Mesodermal cell (in vitro differentiated cells): ENCODE results near the gene AASS.

ENCODE experiments used
- H3K27ac ChIP-seq: 2 replicates; pipeline ENCODE4 v1.7.0; 2013; ENCODE audit warnings: mild to moderate bottlenecking, low read depth, low read length, moderate library complexity; ENCODE audit not compliant: severe bottlenecking
- H3K36me3 ChIP-seq: 2 replicates; pipeline ENCODE4 v1.7.1; 2013; ENCODE audit warnings: mild to moderate bottlenecking, low read length, moderate library complexity; ENCODE audit not compliant: control insufficient read depth, insufficient read depth
- H3K4me1 ChIP-seq: one replicate; pipeline ENCODE4 v1.7.1; 2013; ENCODE audit warnings: mild to moderate bottlenecking, low read length; ENCODE audit not compliant: insufficient read depth, control insufficient read depth, poor library complexity, severe bottlenecking
- H3K4me3 ChIP-seq: 2 replicates; pipeline ENCODE4 v1.7.0; 2013; ENCODE audit warnings: low read length, control low read depth, mild to moderate bottlenecking; ENCODE audit not compliant: insufficient read depth, poor library complexity, severe bottlenecking; ENCODE audit errors: extremely low read depth
- H3K9me3 ChIP-seq: 2 replicates; pipeline ENCODE4 v1.7.1; 2013; ENCODE audit warnings: mild to moderate bottlenecking, low read length, moderate library complexity; ENCODE audit not compliant: control insufficient read depth
- WGBS, 2 experiments: methylation state at CpG; one replicate each; pipeline ENCODE4 v1.1.5; 2013; ENCODE audit warnings: missing lambda C conversion rate in 2 of 2; ENCODE audit not compliant: insufficient coverage in 2 of 2; 5-methylcytosine and 5-hydroxymethylcytosine counted together

Gene AASS

DNA sequence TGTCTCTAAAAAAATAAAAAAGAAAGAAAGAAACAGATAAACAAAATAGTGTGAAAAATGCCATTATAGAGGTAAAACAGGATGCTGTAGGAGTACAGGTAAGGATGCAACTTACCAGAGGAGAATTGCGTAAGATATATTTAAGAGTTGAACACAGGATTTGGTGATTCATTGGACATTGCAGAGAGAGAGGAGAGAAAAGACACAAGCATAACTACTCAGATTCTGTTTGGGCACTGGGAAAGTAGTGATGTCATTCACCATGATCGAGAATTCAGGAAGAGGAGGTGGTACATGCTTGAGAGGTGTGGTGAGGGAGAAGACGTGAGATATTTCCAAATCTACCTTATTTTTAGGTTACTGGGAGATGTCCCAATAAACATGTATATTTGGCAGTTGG is 97.6 kb downstream of the AASS start:
- Histone ChIP-seq H3K4me1 (no peaks in the 10 kb centered on the region), H3K36me3 (no peaks in the 10 kb centered on the region), H3K4me3 (no peak overlapping the region), H3K27ac (no peak overlapping the region), H3K9me3 (no peaks in the 10 kb centered on the region)
- WGBS, 2 experiments, result 90 to 100% methylated on average over 3 of the region's 3 CpGs

DNA sequence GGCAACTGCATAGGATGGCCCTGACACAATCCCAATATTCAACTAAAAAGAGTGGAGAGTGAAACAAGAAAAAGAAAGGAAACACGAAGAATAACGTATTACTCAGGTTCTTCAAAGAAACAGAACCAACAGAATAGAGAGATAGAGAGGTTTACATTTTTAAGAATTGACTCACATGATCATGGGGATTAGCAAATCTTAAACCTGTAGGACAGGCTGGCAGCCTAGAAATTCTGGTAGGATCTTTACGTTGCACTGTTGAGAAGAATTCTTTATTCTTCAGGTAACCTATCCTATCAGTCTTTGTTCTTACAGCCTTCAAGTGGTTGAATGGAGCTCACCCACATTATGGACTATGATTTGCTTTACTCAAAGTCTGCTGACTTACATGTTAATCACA is 103.9 kb downstream of the AASS start:
- WGBS, 2 experiments, result no CpG with 5 or more reads among the region's 3 CpGs
- H3K4me3 ChIP-seq, result no peak overlapping the region
- no peaks in the 10 kb centered on the region for H3K9me3 ChIP-seq
- no peak overlapping the region for H3K27ac ChIP-seq
- H3K4me1 ChIP-seq, result no peaks in the 10 kb centered on the region
- no peaks in the 10 kb centered on the region for H3K36me3 ChIP-seq

GRCh38 chr7:122038904-122039303 is 105.1 kb downstream of the AASS start:
- Histone ChIP-seq H3K4me1 (no peaks in the 10 kb centered on the region), H3K36me3 (no peaks in the 10 kb centered on the region), H3K4me3 (no peak overlapping the region), H3K27ac (no peak overlapping the region), H3K9me3 (no peaks in the 10 kb centered on the region)
- WGBS, 2 experiments, result 94 to 100% methylated on average over 2 of the region's 3 CpGs

DNA sequence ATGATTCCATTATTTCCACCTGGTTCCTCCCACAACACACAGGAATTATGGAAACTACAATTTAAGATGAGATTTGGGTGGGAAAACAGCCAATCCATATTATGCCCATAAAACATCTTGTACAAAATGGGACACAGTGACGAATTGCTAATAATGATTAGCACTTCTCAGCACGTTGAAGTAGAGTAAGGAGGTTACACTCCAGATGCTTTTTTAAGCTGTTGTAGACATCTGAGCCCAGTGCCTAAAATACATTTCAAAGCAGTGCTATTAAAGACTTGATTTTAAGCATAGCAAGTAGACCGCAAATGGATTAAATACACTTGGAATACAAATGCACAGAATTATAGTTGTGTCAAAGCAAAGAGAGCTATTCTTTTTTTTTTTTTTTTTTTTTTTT is 105.9 kb downstream of the AASS start:
- WGBS, 2 experiments, result no CpG with 5 or more reads among the region's 3 CpGs

GRCh38 chr7:122035876-122036275 is 108.2 kb downstream of the AASS start:
- no peaks in the 10 kb centered on the region for H3K9me3 ChIP-seq
- WGBS, 2 experiments, result 78 to 83% methylated on average over 1 of the region's 1 CpG
- no peaks in the 10 kb centered on the region for H3K36me3 ChIP-seq

More for the DNA sequence above, 105.9 kb downstream of the AASS start:
- H3K27ac ChIP-seq, result no peak overlapping the region
- no peaks in the 10 kb centered on the region for H3K9me3 ChIP-seq
- no peaks in the 10 kb centered on the region for H3K4me1 ChIP-seq
- no peaks in the 10 kb centered on the region for H3K36me3 ChIP-seq
- no peak overlapping the region for H3K4me3 ChIP-seq

DNA sequence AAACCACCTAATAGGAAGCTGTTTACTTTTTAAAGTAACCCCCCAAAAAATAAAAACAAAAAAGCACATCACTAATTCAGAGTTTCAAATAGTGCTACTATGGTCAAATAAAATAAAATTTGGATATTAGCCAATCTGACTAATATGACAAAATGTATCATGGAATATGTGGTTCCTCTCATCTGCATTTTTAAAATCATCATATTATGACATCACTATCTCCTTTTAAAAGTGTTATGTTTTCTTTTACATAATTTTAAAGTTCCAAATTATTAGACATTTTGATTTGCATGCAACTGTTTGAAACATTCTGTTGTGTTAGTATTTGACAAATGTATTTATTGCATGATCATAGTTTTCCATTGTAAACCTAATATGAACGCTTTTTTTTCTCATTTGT is 110.4 kb downstream of the AASS start:
- Histone ChIP-seq H3K36me3 (no peaks in the 10 kb centered on the region), H3K4me3 (no peak overlapping the region), H3K9me3 (no peaks in the 10 kb centered on the region), H3K27ac (no peak overlapping the region), H3K4me1 (no peaks in the 10 kb centered on the region)
- WGBS, 2 experiments, result no CpG with 5 or more reads among the region's 1 CpG

More at GRCh38 chr7:122035876-122036275, 108.2 kb downstream of the AASS start:
- Histone ChIP-seq H3K27ac (no peak overlapping the region), H3K4me3 (no peak overlapping the region), H3K4me1 (no peaks in the 10 kb centered on the region)

- no peak overlapping the region for H3K4me3 ChIP-seq
- WGBS, 2 experiments, result 100% methylated on average over 1 of the region's 2 CpGs; no CpG with 5 or more reads in 1 of the 2 experiments
- no peaks in the 10 kb centered on the region for H3K9me3 ChIP-seq
- H3K4me1 ChIP-seq, result no peaks in the 10 kb centered on the region
- no peak overlapping the region for H3K27ac ChIP-seq
- H3K36me3 ChIP-seq, result no peaks in the 10 kb centered on the region
Observed at GRCh38 chr7:122027058-122027457, 117.0 kb downstream of the AASS start.
